Hepatocyte (in vitro differentiated cells): ENCODE data around the gene CEP83.
"Not testable (repeated sequence)": the region's sequence is repeated elsewhere in the genome, so short reads cannot be mapped to it uniquely, and the experiment has no call there.

Experiments
- EZH2 ChIP-seq: fragments of 200-600 bp; sonication (generic); IDR thresholded peaks from 2 replicates; pipeline ENCODE4 v1.6.1; 2016; ENCODE audit warnings: antibody characterized with exemption, mild to moderate bottlenecking, borderline replicate concordance
- EZH2phosphoT487 ChIP-seq: fragments of 200-600 bp; sonication (generic); IDR thresholded peaks from one replicate; pipeline ENCODE4 v1.6.1; 2018; ENCODE audit warnings: antibody characterized with exemption, mild to moderate bottlenecking, low read depth, moderate library complexity; ENCODE audit not compliant: unreplicated experiment, severe bottlenecking

- not testable (repeated sequence) for TF ChIP-seq EZH2phosphoT487, EZH2
Measured at GRCh38 chr12:94396014-94396413, 63.7 kb downstream of the CEP83 start.
